HepG2 (cell line): ENCODE measurements around the gene CR2.

Experiments
- BRCA1 ChIP-seq: sonication (generic); formaldehyde crosslinking; IDR thresholded peaks from 2 replicates; pipeline ENCODE4 v1.4.0; 2020; ENCODE audit warnings: missing genetic modification reagents
- CHCHD3 ChIP-seq: sonication (generic); formaldehyde crosslinking; IDR thresholded peaks from 2 replicates; pipeline ENCODE4 v1.8.0; 2022; ENCODE audit warnings: mild to moderate bottlenecking, missing genetic modification reagents, moderate library complexity
- HCFC1 ChIP-seq: fragments of 150-350 bp; IDR thresholded peaks from 2 replicates; pipeline ENCODE4 v1.6.1; 2014; ENCODE audit warnings: low read depth, low read length
- HNRNPK ChIP-seq: fragments of 200-400 bp; formaldehyde crosslinking; IDR thresholded peaks from 2 replicates; pipeline ENCODE4 v1.6.1; 2018; ENCODE audit warnings: low read length, low read depth, moderate library complexity, mild to moderate bottlenecking; ENCODE audit not compliant: poor library complexity, severe bottlenecking
- POLR2AphosphoS2 ChIP-seq: IDR thresholded peaks from 2 replicates; pipeline ENCODE4 v1.6.1; 2011; ENCODE audit warnings: low read depth, low read length, improper control_type of control experiment
- SKI ChIP-seq: fragments of 450-650 bp; IDR thresholded peaks from one replicate; pipeline ENCODE4 v1.6.1; 2018; ENCODE audit warnings: mild to moderate bottlenecking; ENCODE audit not compliant: partially characterized antibody
- THAP11 ChIP-seq: IDR thresholded peaks from 2 replicates; pipeline ENCODE4 v1.6.1; 2016; ENCODE audit warnings: missing biosample characterization, missing genetic modification reagents
- ZBTB14 ChIP-seq: sonication (generic); formaldehyde crosslinking; IDR thresholded peaks from 2 replicates; pipeline ENCODE4 v1.4.0; 2020; ENCODE audit warnings: missing genetic modification reagents
- ZBTB33 ChIP-seq: sonication (generic); formaldehyde crosslinking; IDR thresholded peaks from 2 replicates; pipeline ENCODE4 v1.4.0; 2020; ENCODE audit warnings: missing genetic modification reagents
- ZNF614 ChIP-seq: IDR thresholded peaks from 2 replicates; pipeline ENCODE4 v1.6.1; 2018; ENCODE audit warnings: missing biosample characterization, missing genetic modification reagents, inconsistent platforms, borderline replicate concordance
- TF ChIP-seq, protein P1 (sequence below): sonication (generic); formaldehyde crosslinking; conservative IDR thresholded peaks from 2 replicates; pipeline ENCODE4 v1.4.0; 2020; ENCODE audit warnings: missing genetic modification reagents
- TF ChIP-seq, protein P2 (sequence below): fragments of 450-650 bp; IDR thresholded peaks from 2 replicates; pipeline ENCODE4 v1.6.1; 2017; ENCODE audit warnings: mild to moderate bottlenecking

- TF ChIP-seq CHCHD3 (no peak), ZBTB14 (CRISPR knock-in tag) (no peak), HCFC1 (no peak), BRCA1 (no peak), POLR2AphosphoS2 (no peak), ZBTB33 (no peak), ZNF614 (CRISPR knock-in tag) (no peak), THAP11 (CRISPR knock-in tag) (no peak), SKI (no peak), HNRNPK (no peak)
- TF ChIP-seq, protein P1, sequence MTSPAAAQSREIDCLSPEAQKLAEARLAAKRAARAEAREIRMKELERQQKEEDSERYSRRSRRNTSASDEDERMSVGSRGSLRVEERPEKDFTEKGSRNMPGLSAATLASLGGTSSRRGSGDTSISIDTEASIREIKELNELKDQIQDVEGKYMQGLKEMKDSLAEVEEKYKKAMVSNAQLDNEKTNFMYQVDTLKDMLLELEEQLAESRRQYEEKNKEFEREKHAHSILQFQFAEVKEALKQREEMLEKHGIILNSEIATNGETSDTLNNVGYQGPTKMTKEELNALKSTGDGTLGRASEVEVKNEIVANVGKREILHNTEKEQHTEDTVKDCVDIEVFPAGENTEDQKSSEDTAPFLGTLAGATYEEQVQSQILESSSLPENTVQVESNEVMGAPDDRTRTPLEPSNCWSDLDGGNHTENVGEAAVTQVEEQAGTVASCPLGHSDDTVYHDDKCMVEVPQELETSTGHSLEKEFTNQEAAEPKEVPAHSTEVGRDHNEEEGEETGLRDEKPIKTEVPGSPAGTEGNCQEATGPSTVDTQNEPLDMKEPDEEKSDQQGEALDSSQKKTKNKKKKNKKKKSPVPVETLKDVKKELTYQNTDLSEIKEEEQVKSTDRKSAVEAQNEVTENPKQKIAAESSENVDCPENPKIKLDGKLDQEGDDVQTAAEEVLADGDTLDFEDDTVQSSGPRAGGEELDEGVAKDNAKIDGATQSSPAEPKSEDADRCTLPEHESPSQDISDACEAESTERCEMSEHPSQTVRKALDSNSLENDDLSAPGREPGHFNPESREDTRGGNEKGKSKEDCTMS: no peak
- TF ChIP-seq, protein P2, sequence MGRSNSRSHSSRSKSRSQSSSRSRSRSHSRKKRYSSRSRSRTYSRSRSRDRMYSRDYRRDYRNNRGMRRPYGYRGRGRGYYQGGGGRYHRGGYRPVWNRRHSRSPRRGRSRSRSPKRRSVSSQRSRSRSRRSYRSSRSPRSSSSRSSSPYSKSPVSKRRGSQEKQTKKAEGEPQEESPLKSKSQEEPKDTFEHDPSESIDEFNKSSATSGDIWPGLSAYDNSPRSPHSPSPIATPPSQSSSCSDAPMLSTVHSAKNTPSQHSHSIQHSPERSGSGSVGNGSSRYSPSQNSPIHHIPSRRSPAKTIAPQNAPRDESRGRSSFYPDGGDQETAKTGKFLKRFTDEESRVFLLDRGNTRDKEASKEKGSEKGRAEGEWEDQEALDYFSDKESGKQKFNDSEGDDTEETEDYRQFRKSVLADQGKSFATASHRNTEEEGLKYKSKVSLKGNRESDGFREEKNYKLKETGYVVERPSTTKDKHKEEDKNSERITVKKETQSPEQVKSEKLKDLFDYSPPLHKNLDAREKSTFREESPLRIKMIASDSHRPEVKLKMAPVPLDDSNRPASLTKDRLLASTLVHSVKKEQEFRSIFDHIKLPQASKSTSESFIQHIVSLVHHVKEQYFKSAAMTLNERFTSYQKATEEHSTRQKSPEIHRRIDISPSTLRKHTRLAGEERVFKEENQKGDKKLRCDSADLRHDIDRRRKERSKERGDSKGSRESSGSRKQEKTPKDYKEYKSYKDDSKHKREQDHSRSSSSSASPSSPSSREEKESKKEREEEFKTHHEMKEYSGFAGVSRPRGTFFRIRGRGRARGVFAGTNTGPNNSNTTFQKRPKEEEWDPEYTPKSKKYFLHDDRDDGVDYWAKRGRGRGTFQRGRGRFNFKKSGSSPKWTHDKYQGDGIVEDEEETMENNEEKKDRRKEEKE: no peak
Observed at GRCh38 chr1:207407655-207408260, 46.4 kb upstream of the CR2 start.
